A172 (cell line): Measurements from ENCODE around the gene MGAT5B. TPM values are rescaled to one million over a fixed set of nuclear protein-coding genes. Genes with fewer than 3 reads are reported as not detected.

Experiments
- DNase-seq: peaks from one replicate; pipeline ENCODE4 v3.0.0-alpha.2; 2015; ENCODE audit warnings: low spot score
- total RNA-seq: library from RNA; depleted of rRNA; stranded (reverse); fragments of >200 nt; shearing (Covaris generic); gene quantifications from 2 replicates; pipeline ENCODE4 v1.2.3, GENCODE V29; 2014

Gene MGAT5B
- total RNA-seq, 1 experiment from 2014 or later: 16.7 TPM

GRCh38 chr17:76903631-76904030, 35.4 kb downstream of the MGAT5B start:
- DNase-seq: no peak

DNA sequence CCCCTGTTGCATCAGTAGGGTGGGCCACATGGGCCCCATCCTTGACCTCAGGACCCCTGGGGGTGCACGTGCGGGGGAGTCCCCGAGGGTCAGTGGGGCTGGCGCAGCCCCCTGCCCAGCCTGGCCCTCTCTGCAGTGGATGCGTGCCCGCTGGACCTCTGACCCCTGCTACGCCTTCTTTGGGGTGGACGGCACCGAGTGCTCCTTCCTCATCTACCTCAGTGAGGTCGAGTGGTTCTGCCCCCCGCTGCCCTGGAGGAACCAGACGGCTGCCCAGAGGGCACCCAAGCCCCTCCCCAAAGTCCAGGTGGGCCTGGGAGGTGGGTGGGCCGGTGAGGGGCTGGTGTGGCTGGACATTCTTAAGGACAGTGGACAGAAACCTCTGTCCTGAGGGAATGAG, 35.9 kb downstream of the MGAT5B start:
- no peak for DNase-seq

DNA sequence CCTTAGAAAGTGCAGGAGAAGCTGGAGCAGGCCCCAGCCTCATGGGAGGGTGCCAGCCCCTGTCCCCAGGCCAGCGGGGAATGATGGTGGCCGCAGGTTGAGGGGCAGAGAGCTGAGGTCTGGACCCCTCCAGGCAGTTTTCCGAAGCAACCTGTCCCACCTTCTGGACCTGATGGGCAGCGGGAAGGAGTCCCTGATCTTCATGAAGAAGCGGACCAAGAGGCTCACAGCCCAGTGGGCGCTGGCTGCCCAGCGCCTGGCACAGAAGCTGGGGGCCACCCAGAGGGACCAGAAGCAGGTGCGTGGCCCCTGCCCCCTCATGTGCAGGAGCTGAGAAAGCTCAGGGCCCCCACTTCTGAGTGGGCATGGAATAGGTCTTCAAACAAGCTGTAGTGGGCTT, 36.8 kb downstream of the MGAT5B start:
- DNase-seq: no peak

- DNase-seq: no peak
Observed at GRCh38 chr17:76905836-76906235, 37.6 kb downstream of the MGAT5B start.

- DNase-seq: no peak
Observed at GRCh38 chr17:76906463-76906862, 38.3 kb downstream of the MGAT5B start.

GRCh38 chr17:76907352-76907751, 39.1 kb downstream of the MGAT5B start:
- no peak for DNase-seq

DNA sequence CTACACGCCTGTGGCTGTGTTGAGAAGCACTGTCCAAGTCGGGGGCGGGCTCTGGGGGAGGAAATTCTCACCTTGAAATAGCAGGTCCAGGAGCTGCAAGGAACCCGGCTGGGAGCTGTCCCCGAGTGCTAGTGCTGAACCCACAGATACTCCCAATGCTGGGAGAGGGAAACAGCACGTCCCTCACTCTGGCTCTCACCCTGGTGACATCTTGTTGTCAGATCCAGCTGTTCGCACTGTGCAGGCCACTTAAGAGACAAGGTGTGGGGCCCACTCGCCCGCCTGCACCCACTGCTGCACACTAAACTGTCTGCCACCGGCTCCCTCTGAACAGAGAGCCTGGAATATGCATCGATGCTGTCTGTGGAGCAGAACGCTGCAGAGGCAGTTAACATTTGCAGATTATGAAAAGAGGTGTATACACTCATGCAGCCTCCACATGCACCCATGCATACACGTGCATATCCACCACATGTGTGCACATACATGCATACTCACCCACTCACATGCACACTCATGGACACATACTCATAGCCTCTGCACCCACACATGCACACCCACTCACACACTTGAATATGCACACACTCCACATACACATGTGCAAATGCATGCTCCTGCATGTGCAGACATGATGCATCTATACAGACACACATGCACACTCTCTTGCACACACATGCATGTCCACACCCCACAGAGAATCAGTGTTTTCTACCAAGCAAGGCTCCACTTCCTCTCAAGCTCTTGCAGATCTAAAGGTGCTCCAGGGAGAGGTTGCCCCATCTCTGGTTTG, 42.0 kb downstream of the MGAT5B start:
- DNase-seq: peak; percentile 23

GRCh38 chr17:76911299-76912017, 43.3 kb downstream of the MGAT5B start:
- DNase-seq: peak; percentile 18

GRCh38 chr17:76912421-76913164, 44.4 kb downstream of the MGAT5B start:
- DNase-seq: no peak

DNA sequence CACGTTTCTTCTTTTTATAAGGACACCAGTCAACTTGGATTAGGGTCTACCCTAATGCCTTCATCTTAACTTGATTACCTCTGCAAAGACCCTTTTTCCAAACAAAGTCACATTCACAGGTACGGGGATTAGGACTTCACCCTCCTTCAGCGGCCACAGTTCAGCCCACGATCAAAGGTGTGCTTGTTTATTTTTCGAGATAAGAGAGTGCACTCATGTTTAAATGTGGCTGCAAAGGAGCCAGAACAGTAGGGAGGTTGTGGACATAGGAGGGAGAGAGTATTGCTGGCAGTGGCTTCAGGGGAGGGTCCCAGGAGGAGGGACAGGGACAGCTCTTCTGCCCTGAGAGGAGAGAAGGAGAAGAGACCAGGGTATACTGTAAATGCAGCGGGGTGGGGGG, 46.7 kb downstream of the MGAT5B start:
- DNase-seq: no peak

DNA sequence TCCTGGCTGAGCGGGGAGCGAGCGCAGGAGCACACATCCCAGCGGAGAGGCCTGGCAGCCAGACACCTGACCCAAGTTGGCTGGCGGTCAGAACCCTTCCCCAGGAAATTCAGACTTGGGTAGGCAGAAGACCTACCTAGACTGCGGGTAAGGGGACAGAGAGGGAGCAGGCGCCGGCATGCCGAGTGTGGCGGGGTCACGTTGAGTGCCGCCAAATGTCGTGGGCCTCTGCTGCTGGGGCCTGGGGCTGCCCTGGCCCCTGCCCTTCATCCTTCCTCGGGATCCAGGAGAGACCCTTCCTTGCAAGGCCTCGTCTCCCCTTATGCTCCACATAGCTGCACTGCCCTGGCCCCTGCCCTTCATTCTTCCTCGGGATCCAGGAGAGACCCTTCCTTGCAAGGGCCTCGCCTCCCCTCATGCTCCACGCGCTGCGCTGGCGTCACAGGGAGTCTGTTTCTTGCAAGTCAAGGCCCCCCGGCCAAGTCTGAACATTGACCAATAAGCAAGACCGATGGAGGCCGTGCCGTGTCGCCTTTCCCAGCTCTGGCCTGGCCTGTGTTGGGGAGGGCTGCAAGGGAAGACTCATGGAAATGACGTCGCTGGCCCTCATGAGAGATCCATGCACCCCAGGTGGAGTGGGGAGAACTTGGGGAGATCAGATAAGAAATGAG, 47.8 kb downstream of the MGAT5B start:
- no peak for DNase-seq

- DNase-seq: no peak
Observed at GRCh38 chr17:76917829-76918228, 49.6 kb downstream of the MGAT5B start.

DNA sequence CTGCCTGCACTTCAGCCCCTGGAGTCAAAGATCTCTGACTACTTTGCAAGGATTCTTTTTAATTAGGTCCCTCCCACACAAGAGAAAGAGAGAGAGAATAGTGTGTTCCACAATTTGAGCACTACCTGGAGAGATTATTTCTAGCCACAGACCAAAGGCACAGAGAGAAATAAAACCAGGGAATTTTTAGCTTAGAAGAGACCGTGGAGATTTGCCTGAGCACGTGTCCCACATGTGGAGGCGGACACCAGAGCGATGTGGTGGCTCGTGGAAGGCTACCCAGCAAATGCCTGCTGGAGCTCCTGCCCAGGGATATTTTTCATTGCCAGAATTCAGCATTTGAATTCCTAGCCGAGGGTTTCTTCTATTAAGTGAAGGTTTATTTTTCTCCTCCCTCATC, 50.6 kb downstream of the MGAT5B start:
- no peak for DNase-seq

DNA sequence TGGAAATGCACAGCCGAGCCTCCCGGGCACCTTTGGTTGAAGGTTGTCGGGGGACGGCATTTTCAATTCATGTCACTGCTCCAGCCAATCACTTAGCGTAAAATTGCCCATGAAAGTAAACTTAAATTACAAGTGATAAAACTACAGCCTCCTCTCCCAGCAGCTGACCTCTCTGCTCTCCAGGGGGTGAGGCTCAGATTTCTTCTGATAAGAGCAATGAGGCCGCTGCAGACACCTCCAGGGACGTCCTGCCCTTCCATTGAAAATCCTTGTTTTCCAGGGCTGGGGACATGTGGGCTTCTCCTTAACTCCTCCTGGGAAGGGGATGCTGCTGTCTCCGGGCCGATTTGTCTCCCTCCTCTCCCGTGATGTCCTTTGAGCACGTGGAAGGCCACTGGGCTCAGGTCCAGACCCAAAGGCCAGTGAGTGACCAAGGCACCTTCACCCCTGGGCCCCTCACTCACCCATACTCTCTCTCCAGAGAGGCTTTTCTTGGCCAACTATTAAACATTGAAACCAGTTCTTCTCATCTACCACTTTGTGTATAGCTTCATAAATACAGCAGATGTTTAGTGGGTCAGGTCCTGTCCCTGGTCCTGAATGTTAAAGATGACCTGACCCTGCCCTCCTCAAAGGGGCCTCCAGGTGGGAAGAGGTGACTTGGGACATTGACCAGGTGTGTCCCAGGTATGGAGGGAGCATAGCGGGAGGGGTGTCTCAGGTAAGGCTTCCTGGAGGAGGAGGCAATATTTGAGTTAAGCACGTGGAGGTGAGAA, 52.3 kb downstream of the MGAT5B start:
- DNase-seq: no peak

DNA sequence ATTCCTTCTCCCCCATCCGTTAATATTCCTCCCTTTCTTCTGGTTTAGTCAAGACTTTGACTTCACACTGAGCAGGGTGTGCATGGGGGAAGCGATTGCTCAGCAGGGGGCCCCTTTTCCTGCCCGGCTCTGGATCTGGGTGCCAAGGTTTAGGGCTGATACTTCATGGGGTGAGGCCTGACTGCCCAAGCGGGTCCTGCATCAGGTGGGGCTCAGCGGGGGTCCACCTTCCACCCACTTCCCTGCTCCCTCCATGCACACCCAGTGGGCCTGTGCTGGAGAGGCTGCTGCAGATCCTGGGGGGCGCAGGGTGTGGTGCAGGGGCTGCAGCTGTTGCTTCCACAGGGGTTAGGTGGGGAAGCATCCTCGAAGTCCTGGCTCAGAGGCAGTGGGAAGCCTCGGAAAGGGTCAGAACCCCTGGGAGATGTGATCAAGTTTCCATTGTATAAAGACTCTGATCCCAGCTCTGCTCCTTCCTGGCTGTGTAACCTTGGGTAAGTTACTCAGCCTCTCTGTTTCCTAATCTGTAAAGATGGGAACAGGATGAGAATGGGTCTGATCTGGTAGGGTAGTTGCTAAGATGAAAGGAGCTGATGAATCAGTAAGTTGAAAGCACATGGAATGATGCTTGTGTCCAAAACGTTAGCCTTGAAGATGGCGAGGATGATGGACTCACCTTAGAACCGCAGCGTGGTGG, 53.3 kb downstream of the MGAT5B start:
- DNase-seq: no peak

- DNase-seq: no peak
Observed at GRCh38 chr17:76922084-76922483, 53.9 kb downstream of the MGAT5B start.

GRCh38 chr17:76922967-76923366, 54.8 kb downstream of the MGAT5B start:
- DNase-seq: no peak

- no peak for DNase-seq
Observed at GRCh38 chr17:76923491-76923890, 55.3 kb downstream of the MGAT5B start.

DNA sequence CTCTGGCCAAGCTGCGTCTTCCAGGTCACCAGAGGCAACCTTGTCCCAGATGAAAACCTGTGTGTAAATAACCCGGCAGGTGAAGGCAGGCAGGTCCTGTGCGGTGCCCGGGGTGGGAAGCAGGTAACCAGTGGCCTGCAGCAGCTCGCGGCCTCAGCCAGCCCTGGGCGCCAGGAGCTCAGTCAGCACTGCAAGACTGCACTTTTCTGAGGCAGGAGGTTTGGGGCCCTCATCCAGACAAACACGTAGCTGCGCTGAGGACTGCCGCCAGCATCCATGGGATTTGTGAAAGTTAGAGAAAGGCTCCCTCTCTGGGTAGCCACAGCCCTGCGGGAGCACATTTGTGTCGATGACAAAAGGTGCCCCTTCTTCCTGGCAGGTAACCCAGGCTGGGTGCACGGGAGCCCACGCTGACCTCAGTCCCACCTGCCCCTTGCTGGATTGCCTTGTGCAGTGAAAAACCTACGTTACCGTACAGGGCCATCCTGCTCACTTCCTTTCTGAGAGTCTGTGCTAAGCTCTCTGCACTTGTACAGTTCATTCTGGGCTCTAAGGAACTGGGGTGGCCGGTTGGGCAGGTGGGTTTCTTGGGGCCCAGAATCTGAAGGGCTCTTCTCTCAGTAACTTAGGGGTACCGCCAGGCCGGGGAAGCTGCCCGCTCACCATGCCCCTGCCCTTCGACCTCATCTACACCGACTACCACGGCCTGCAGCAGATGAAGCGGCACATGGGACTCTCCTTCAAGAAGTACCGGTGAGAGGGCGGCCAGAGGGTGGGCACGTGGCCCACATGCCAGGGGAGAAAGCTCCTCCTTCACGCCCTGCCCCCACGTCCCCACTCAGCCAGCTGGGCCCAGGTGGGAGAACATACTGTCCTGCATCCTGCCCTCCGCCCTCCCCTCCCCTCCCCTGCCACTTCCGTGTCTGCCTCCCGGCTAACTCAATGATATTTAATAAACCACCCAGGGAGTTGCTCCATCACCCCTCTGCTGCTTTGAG, 56.4 kb downstream of the MGAT5B start:
- no peak for DNase-seq
